HT1080 (cell line): ENCODE measurements around the gene AGPAT3. TPM values are rescaled to one million over a fixed set of nuclear protein-coding genes. Genes with fewer than 3 reads are reported as not detected.

Experiments
- DNase-seq: peaks from one replicate; pipeline ENCODE4 v3.0.0-alpha.2; 2015; ENCODE audit warnings: low read depth
- total RNA-seq: library from RNA; depleted of rRNA; stranded (reverse); fragments of >200 nt; shearing (Covaris generic); gene quantifications from 2 replicates; pipeline ENCODE4 v1.2.3, GENCODE V29; 2014

Gene AGPAT3
- total RNA-seq, 1 experiment from 2014 or later = 60.2 TPM

DNA sequence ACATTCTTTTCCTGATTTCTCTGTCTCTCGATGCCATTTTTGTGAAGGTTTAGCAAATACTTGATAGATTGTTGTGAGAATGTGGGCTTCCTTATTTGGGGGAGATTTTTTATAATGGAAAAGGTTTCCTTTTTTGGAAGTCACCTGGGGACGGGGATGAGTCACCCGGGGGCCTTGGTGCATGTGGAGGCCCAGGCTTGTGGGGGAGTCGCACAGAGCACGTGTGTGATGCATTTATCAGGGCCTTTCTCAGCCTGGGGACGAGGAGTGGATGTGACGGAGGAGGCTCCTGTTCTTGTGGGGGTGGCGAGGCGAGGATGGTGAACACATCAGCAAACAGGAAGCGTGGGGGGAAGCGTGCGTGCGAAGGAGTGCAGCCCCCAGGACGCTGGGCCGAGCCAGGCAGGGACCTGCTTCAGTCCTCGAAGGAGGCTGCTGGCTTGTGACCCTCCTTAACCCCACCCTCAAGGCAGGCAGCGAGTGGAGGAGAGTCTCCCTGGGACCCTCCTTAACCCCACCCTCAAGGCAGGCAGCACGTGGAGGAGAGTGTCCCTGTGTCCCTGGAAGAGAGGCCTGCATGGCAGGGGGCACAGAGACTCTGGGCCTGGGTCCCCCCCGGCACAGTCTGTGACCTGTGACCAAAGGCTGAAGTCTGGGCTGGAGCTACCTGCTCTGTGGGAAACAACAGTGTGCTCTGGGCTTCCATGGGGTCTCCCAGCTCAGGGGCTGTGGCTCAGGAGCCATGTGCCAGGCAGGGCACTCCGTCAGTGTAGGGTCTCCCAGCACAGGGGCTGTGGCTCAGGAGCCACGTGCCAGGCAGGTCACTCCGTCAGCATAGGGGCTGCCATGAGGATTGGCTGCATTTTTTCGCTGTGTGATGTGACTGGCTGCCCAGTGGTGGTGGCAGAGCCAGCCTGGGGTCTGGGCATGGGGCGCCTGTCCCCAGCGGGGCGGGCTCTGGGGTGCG lies 57.2 kb downstream of the AGPAT3 start:
- DNase-seq = no peak

DNA sequence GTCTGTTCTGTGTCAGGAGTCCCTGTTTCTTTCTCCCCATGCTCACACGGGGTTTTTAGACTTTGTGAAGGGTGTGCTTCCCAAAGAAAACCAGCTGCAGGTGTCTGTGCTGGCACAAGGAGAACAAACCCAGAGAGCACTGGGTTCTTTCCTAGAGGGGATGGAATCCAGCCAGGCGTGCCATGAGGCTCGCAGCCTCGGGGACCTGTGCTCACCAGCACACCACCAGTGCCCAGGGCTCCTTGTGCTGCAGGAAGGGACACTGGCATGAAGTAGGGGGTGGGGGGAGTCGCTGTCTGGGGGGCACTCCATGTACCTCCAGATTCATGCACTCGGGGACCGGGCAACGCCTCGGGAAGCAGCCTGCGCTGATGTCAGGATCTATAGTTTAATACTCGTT lies 57.9 kb downstream of the AGPAT3 start:
- no peak for DNase-seq

DNA sequence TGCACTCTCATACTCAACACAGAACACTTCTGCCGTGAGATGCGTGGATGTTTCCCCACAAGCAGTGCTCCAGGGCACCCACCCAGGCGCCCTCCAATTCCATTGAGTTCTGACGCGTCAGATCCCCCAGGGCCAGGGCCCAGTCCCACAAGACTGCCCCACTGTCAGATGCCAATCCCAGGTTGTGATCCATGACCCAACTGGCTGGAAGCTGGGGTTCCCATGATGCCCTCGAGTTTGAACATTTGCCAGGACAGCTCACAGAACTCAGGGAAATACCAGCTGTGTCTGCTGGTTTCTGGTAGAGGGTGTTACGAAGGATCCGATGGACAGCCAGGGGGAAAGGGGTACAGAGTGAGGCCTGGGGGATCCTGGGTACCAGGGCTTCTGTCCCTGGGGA lies 58.4 kb downstream of the AGPAT3 start:
- DNase-seq = no peak

DNA sequence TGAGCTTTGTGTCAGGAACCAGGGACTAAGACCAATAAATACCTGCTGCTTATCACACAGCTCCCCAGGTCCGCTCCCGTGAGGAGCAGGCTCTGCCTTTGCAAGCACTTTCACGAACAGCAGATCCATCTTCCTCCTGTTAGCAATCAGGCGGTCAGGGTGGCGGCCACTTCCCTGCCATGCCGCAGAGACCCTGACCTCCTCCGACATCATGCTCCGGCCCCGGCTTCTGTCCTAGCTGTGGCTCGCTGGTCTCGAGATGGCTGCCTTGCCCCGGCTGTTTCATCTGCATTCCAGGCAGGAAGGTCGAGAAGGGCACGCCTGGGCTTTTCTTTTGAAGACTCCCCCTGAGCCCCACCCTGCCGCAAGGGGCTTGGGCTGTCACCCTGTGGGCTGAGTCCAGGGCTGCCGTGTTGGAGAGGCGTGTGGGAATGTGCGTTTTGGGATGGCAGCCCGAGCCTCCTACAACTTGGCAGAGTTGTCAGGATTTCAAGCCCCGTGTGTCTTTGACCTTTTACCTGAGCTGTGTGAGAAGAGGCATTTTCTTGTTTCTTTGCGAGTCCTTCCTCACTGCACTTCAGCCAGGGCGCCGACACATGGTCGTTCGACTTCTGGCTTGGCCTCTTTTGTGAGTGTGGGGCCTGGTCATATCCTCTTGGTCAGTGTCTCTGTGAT lies 59.5 kb downstream of the AGPAT3 start:
- no peak for DNase-seq

DNA sequence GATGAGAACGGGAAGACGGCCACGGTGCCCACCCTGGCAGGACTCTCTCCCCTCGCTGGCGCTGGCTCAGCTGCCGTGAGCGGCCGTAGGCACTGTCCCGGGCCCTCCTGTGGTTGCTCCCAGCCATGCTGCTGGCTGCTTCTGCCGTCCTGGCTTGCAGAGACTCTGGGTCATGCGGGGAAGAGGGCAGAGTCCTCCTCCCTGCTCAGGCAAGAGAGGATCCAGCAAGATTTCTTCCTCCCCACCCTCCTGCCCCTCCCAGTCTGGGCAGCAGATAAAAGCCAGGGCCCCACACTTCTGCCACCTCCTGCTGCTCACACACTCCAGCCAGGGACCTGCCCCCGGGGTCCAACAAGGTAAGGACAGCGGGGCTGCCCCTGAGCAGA lies 60.1 kb downstream of the AGPAT3 start:
- DNase-seq = no peak

DNA sequence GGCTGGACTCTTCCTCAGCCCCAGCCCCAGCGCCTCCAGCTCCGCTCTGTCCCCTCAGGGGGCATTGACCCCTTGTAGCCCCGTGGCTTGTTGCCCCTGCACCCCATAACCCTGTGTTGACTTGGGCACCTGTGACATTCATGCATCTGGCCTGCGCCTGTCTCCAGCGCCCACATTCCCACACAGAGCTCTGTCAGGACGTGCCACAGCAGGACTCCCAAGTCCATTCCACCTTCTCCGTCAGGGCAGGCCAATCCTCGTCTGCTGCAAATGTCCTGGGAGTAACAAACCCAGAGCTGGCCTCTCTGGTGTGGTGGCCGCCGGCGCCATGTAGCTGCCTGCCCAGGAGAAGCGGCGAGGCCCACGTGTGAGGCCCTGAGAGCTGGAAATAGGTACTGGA lies 60.6 kb downstream of the AGPAT3 start:
- no peak for DNase-seq

DNA sequence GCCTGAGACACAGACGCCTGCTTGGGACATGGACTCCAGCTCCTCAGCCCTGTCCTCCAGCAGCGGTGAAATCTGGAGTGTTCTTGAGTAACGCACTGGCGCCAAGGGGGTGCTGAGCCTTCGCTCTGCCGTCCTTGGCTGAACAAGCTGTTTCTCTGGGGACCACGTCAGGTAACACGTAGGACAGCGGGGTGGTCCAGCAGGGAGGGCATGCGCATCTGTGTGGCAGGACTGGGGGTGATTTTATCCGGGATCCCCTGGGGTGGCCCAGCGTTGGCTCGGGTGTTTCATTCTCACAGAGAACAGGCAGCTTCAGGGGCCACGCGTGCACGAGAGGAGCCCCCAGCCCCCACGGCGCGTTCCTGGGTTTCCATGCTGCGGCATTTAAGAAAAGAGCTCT lies 61.2 kb downstream of the AGPAT3 start:
- DNase-seq = no peak

DNA sequence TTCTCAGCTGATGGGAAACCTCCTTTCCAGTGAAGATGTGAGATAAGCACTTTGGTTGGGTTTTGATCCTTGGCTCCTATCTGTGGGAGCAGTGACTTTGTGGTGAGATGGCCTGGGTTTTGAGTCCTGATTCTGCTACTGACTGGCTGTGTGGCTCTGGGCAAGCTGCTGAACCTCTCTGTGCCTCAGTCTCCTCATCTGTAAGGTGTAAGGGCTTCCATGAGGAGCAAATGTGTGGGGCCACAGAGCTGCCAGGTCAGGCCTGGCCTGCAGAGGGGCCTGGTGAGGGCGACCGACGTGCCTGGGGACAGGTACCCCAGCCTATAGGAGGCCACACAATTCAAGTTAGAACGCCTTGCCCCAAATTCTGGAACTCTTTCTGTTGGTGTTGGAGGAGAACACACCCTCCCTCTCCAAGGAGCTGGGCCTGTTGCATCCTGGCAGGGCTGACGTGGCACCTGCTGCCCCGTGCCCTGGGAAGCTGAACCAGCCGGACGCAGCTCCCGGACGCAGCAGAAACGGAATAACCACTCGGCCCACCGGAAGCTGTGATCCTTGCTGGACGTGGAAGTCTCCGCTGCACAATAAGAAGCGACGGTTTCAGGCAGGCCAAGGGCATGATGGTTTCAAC lies 62.7 kb downstream of the AGPAT3 start:
- no peak for DNase-seq

DNA sequence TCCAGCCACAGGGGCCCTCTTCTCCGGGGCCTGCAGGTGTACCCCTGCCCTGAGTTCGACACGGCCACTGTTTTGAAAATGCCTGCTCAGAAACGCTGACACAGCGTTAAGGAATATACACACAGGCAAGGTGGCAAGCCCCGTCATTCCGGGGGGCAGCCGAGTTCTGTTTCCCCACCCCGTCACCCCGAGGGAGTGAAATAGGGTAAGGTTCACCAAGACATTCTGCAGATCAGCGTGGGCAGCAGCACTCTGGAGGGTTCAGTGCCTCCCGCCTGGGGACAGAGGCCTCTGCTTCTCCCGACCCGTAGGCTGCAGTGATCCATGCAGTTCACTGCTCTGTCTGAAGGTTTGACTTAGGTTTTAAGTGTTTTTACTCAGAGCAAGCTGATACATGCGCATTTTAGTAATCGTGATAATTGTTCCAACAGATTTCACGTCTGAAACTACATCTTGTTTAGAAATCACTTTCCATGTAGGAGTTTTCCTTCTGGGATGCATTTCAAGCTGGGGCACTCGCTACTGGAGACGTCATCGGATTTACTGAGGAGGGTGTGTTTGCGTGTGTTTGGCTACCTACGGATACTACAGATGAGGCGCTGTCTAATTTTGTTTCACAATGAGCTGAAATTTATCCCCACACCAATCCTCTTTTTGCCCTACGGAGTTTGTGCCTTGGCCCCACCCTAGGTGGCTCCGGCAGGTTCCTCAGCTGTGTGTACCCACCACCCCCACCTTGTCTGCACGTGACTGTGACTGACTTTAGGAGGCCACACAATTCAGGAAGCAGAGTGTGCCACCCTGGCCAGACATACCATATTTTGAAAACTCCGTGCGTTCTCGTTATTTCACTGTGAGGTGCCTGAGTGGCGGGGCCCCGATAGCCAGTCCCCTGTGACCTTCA lies 63.5 kb downstream of the AGPAT3 start:
- DNase-seq = no peak

DNA sequence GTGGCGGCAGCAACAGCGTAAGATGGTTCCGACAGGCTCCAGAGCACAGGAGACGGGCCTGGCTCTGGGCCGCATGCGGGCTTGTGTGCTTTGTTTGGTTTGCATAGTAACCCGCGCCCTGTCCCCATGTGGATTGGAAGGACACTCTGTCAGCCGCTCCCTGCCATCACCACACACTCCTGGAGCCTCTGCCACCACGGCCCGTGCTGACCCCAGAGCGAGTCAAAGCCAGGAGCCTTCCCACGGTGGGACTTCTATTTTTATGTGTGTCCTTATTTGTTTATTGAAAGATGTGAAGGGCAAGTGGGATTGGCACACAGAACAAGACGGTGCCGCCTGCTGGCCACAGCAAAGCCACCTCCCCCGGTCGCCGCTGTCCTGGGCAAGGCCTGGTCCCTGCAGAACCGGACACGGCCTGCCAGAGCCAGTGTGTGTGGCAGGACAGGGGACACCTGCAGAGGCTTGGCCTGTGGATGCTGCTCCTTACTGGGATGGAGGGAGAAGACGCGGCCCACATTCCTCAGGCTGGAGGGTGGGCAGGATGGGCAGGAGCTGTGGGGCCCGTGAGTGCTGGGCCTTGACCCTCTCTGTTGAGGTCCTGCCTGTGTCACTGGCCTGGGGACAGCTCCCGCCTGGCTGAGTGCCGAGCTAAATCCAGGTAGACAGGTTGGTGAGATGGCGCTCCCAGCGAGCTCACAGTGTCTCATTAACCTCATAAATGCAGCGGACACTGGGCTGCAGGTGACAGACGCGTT lies 64.4 kb downstream of the AGPAT3 start:
- no peak for DNase-seq

DNA sequence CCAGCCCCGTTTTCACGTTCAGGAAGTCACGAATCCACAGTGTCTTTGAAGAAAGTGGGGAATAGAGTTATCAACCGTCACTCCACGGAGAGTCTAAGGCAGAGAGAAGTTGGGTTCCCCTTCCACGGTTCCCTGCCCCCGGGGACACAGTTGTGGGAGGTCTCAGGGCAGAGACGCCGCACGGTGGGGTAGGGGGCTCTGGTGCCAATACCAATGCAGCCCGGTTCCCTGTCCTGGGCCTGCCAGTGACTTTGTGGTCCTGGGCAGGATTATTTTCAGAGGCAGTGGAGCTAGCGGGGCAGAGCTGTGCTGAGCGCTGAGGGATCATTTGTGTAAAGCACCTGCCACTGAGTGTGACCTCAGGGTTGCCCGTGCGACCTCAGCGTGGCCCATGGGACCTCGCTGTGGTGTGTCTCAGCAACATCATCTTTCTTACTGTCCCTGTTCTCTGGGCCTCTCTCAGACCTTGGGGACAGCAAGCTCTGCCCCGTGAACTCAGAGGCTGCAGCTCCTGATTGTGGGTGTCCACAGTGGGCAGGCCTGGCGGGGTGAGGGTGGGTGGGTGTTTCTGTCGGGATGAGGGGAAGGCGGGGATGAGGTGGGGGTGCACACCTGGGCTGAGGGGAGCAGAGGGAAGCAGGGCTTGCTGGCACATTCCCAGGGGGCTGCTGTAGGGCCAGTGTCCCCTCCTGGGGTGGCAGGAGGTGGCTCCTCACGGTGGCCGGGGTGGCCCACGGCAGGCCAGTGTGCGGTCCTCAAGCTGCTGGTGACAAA lies 65.2 kb downstream of the AGPAT3 start:
- DNase-seq = no peak

DNA sequence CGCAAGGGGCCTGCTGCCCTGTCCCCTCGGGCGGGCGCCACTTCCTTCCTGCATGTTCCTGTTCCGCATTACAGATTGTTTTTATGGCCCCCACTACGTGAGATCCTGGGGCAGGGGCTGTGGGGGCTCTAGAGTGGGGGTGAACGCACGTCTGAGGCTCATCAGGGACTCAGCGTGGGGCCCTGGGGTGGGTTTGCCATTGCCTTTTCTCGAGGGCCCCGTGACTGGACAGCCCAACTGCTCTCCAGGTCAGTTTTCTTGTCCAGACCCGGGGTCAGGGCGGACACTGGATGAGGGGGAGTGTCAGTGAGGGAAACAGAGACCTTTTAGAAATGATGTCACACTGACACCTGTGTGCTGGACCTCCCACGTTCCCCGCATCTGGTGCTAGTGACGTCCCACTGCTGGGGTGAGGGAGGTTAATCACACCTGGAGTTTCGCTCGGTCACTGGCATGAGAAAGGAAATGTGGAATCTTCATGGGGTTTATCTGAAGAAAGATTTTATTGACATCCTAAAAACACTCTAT lies 65.9 kb downstream of the AGPAT3 start:
- DNase-seq = no peak

DNA sequence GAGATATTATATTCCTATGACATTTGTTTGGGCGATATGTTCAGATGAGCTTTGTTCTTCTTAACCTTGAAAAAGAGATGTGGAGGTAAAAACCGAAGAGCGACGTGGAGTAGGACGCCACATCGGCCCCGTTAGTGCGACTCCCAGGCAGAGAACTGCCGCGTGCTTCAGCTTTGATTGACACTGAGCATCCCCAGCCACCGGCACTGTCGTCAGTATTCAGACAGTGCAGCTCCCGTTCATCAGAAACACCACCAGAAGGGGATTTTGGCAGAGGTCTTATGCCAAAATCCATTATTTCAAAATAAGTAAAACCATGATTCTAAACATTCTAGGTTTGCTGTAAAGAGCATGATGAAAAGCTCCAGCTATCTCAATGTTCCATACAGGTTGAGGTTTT lies 66.5 kb downstream of the AGPAT3 start:
- no peak for DNase-seq

DNA sequence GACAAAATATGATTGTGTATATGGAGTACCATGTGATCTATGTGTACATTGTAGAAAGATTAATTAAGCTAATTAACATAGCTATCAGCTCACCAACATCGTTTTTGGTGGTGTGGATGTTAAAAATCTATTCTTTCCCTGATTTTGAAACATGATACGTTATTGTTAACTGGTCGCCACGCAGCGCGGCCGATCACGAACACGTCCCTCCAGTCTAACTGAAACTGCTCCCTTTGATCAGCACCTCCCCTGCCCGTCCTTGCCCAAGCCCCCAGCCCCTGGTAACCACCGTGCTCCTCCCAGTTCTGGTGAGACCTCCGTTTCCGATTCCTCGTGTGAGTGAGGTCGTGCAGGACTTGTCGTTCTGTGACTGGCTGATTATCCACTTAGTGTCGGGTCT lies 67.0 kb downstream of the AGPAT3 start:
- DNase-seq = no peak

DNA sequence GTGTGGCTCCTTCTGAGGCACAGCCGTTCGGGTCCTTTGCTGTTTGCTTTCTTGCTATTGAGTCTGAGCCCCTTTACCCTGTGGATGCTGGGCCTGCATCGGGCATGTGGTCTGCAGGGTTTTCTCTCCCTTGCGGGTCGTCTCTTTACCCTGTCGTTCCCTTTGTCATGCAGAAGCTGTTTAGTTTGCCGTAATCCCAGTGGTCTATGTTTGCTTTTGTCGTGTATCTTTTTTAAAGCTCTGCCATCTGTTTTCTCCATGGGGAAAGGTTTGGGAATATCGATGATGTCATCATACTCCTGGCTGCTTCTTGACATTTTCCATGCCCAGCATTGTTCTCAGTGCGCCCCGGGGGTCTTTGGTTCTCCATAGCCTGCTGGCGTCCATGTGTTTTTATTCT lies 68.2 kb downstream of the AGPAT3 start:
- no peak for DNase-seq

DNA sequence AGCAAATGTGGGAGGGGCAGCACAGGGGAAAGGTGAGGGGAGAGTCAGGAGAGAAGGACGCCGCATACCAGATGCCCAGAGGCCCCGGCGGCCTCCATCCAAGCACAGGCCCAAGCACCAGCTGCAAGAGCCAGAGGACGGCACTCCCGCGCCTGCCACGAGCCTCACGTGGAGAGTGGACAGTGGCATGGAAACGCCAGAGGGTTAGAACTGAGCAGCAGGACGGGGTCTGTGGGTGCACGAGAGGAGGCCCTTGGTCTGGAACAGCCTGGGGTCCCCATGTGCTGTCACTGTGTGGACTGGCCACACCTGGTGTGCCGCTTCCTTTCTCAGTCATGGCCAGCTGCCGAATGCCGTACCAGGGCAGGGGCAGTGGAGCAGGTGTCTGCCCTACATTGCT lies 68.7 kb downstream of the AGPAT3 start:
- DNase-seq = no peak

DNA sequence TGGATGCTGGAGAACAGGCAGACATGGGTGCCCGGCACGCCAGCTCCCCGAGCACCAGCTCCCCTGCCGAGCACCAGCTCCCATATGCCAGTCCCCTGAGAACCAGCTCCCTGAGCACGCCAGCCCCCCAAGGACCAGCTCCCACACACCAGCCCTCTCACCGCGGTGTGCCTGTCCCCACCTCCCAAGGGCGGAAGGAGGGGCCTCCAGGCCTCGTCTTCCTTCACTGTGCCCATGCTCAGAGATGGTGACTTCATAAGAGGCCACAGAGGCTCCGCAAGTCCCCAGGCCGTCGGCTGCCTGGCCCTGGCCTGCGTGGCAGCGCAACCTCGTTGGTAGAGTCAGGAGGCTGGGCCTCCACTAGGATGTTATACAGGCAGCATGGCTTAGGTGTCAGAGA lies 69.1 kb downstream of the AGPAT3 start:
- DNase-seq = no peak

DNA sequence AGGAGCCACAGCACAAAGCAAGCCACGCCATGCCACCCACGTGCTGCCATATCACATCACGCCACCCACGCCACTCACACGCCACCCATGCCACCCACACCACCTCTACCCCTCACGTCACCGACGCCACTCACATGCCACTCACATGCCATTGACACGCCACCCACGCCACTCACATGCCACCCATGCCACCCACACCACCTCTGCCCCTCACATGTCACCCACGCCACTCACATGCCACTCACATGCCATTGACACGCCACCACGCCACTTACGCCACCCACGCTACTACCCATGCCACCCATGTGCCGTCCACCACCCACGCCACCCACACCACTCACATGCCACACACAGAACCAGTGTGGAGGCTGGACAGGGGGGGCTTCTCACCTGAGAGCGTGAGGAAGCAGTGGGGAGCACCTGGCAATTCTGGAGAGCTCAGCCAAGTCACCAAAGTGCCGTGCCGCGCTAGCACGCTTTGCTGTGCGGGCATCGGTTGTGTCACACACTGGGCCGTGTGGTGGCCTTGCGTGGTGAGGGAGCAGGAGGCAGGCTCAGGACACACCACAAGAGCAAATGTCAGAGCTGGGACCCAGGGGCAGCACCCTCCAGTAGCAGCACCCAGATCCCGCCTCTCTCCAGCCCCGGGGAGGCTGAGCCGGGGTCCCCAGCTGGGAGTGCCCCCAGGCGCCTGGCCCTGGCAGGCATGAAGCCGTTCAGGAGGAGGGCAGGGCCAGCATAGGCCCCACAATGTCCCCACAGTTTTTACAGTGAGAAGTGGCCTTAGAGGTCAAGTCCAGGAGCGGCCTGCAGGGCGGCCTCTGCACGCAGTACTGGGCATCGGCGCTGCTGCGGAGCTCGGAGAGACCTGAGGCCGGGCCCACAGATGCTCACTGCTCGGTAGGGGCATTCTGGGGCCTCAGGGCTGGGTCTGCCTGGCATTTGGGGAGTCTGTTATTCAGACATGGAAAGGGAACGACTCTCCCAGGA lies 70.0 kb downstream of the AGPAT3 start:
- DNase-seq = no peak
